Measurements from ENCODE around the gene IRAK4. TPM values are rescaled to one million over a fixed set of nuclear protein-coding genes. Genes with fewer than 3 reads are reported as not detected.
A peak's percentile ranks its signal among the peaks of the same experiment; 100 is the strongest.

Gene IRAK4
- total and polyA plus RNA-seq, 12 donors: 9.8 to 25.6 (median 12.4) TPM

DNA sequence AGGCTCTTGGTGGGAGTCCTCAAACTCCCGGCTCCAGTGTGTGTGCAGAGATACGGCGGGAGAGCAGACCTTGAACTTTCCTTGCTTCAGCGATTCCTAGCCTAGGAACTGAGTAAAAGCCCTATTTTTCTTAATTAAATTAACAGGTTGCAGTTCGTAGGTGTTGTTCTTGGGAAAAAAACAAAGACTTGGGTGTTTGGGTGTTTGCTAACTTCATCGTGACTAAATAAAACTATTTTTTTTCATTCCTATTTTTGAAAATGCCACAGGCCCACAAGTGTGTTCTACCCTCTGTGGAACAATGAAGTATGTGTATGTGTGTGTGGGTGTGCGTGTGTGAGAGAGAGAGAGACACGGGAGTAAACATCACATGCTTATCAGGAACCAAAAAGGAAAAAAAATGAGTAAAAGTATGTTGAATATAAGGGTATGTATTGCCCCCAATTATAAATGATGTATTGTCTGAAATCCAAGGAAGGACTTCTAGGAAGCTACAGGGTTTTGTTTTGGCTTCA is 77.8 kb downstream of the IRAK4 start:
- intact Hi-C loops (cut with DNase I): no loop called here
- WGBS, 4 donors: 0 to 1% (median 1%) methylated on average over 8 of the region's 8 CpGs
- Histone ChIP-seq H3K9me3 (replicated peaks in 1 of 3) (no peaks in the 10 kb centered on the region), H3K4me3 (peak overlapping the region in 3 of 4 donors; percentile 54 to 95 (median 58)), H3K27ac (peak overlapping the region; percentile 75 to 100 (median 91)), H3K4me1 (replicated peaks in 1 of 2) (peaks cover 5 to 14% of the 10 kb centered on the region in 2 donors), H3K27me3 (no peaks in the 10 kb centered on the region), H3K36me3 (replicated peaks in 1 of 2) (no peaks in the 10 kb centered on the region)
- peak in 4 of 7 donors; percentile 8 to 23 (median 18) for DNase-seq
- TF ChIP-seq, protein P1, sequence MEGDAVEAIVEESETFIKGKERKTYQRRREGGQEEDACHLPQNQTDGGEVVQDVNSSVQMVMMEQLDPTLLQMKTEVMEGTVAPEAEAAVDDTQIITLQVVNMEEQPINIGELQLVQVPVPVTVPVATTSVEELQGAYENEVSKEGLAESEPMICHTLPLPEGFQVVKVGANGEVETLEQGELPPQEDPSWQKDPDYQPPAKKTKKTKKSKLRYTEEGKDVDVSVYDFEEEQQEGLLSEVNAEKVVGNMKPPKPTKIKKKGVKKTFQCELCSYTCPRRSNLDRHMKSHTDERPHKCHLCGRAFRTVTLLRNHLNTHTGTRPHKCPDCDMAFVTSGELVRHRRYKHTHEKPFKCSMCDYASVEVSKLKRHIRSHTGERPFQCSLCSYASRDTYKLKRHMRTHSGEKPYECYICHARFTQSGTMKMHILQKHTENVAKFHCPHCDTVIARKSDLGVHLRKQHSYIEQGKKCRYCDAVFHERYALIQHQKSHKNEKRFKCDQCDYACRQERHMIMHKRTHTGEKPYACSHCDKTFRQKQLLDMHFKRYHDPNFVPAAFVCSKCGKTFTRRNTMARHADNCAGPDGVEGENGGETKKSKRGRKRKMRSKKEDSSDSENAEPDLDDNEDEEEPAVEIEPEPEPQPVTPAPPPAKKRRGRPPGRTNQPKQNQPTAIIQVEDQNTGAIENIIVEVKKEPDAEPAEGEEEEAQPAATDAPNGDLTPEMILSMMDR (IDR thresholded peaks at IDR 0.05): no peak
- TF ChIP-seq POLR2A (IDR thresholded peaks at IDR 0.05): no peak

Other genes with a start within 250 kb of the IRAK4 start
- under 1 TPM in 3 of 9 donors, not detected in 6; 0.04 to 0.43 (median 0.28) TPM for gene ADAMTS20, start 206.7 kb upstream of the IRAK4 start, total RNA-seq
- not detected for gene ADAMTS20, start 206.7 kb upstream of the IRAK4 start, polyA plus RNA-seq
- 10 to 100 TPM in 7 of 9 donors, 1 to 10 TPM in 2; 5.1 to 24.4 (median 13.8) TPM for gene PUS7L, start 161 bp upstream of the IRAK4 start, total RNA-seq
- gene PUS7L, start 161 bp upstream of the IRAK4 start, polyA plus RNA-seq: 10 to 100 TPM in 1 of 3 donors, 1 to 10 TPM in 1, under 1 TPM in 1; 0.84 to 15.5 (median 1.9) TPM
- gene TWF1, start 47.4 kb downstream of the IRAK4 start, total RNA-seq: 100 to 1,000 TPM in 3 of 9 donors, 10 to 100 TPM in 6; 54.6 to 116 (median 90.1) TPM
- gene TWF1, start 47.4 kb downstream of the IRAK4 start, polyA plus RNA-seq: 100 to 1,000 TPM in 1 of 3 donors, 10 to 100 TPM in 2; 38.0 to 105 (median 44.5) TPM
- 10 to 100 TPM in 3 of 9 donors, 1 to 10 TPM in 6; 3.8 to 38.5 (median 7.9) TPM for gene TMEM117, start 77.1 kb downstream of the IRAK4 start, total RNA-seq
- gene TMEM117, start 77.1 kb downstream of the IRAK4 start, polyA plus RNA-seq: 1 to 10 TPM; 1.9 to 5.6 (median 2.4) TPM